ENCODE data around the gene ZNF697. TPM values are rescaled to one million over a fixed set of nuclear protein-coding genes. Genes with fewer than 3 reads are reported as not detected.

The ZNF697 gene
- total RNA-seq, 2 experiments from 2014 or later, result 0.62 to 0.68 TPM

- H3K9me3 Mint-ChIP-seq, result no peaks in the 10 kb centered on the region
- DNase-seq, result no peak
- no peaks in the 10 kb centered on the region for H3K36me3 Mint-ChIP-seq
- no peaks in the 10 kb centered on the region for H3K4me1 Mint-ChIP-seq (ENCODE audit: low read depth)
- H3K27ac Mint-ChIP-seq, result no peak overlapping the region
- no peak overlapping the region for H3K4me3 Mint-ChIP-seq
- peaks cover 13% of the 10 kb centered on the region for H3K27me3 Mint-ChIP-seq
- intact Hi-C loops (cut with micrococcal nuclease), result no loop called here
- ChIA-PET CTCF (interaction anchor here (0.6 to 4.6 kb wide), 5 partner anchors 12 to 46 kb away, joined by 3 to 31 read pairs (median 4); partner anchors contain the start of gene ZNF697), POLR2A (no interaction called here)
Observed at GRCh38 chr1:119660253-119661083, 12.4 kb upstream of the ZNF697 start.

- CTCF ChIA-PET, result interaction anchor here (1.2 to 4.6 kb wide), 4 partner anchors 13 to 45 kb away, joined by 3 to 31 read pairs (median 5); no protein-coding TSS in a partner anchor
- Mint-ChIP-seq H3K9me3 (no peaks in the 10 kb centered on the region), H3K27me3 (peaks cover 13% of the 10 kb centered on the region), H3K4me3 (no peak overlapping the region), H3K36me3 (no peaks in the 10 kb centered on the region), H3K4me1 (ENCODE audit: low read depth) (no peaks in the 10 kb centered on the region), H3K27ac (no peak overlapping the region)
- no peak for DNase-seq
- intact Hi-C loops (cut with micrococcal nuclease), result no loop called here
- POLR2A ChIA-PET, result no interaction called here
Observed at GRCh38 chr1:119659628-119660027, 11.6 kb upstream of the ZNF697 start.

DNA sequence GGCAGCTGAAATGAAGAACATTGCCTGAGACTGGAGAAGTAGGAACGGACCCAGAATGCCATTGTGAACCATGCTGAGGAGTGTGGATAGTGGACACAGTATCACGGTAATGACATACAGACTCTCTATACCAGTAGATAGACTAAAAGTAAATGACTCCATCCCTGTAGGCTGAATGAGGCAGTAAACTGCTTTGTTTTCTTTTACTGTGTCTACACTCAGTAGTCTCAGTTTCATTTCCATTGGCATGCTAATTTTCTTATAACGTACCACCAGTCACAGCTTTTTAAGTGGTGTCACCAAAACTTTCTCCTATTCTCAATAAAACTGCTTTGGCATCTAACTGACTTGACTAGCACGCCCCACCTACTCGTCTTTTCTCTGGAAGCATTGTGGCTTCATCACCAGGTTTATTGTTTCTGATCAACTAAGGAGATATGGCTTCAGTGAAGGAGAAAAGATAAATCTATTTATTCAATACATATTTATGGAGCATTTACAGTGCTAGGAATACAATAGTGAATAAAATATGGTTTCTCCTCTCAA, 8.4 kb upstream of the ZNF697 start:
- intact Hi-C loops (cut with micrococcal nuclease), result no loop called here
- H3K27ac Mint-ChIP-seq, result no peak overlapping the region
- no peaks in the 10 kb centered on the region for H3K9me3 Mint-ChIP-seq
- no peaks in the 10 kb centered on the region for H3K4me1 Mint-ChIP-seq (ENCODE audit: low read depth)
- CTCF ChIA-PET, result interaction anchor here (1.0 kb wide), 1 partner anchor 20 kb away, joined by 3 read pairs; no protein-coding TSS in a partner anchor
- no peak for DNase-seq
- peaks cover 29% of the 10 kb centered on the region for H3K27me3 Mint-ChIP-seq
- H3K4me3 Mint-ChIP-seq, result no peak overlapping the region
- no peaks in the 10 kb centered on the region for H3K36me3 Mint-ChIP-seq
- POLR2A ChIA-PET, result no interaction called here

DNA sequence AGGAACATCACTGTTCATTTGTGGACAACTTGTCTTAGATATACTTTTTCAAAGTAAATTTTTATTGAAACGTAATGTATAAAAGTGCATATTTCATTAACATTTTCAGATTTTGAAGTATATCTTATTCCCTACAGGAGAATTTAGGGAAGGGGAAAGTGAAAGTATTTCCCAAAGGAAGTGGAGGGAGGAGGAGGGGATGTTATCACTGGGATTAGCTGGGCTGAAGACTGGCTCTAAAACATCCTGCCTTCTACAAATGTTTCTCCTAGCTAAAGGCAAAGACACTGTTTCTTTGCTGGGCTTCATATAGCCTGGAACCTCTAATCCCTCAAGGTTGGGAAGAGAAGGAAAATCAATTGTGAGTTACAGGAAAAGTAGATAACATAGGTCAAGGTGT, 7.1 kb upstream of the ZNF697 start:
- H3K36me3 Mint-ChIP-seq, result no peaks in the 10 kb centered on the region
- no peak for DNase-seq
- no peak overlapping the region for H3K27ac Mint-ChIP-seq
- ChIA-PET CTCF (no interaction called here), POLR2A (no interaction called here)
- no peaks in the 10 kb centered on the region for H3K4me1 Mint-ChIP-seq (ENCODE audit: low read depth)
- H3K4me3 Mint-ChIP-seq, result no peak overlapping the region
- intact Hi-C loops (cut with micrococcal nuclease), result no loop called here
- H3K27me3 Mint-ChIP-seq, result peaks cover 35% of the 10 kb centered on the region
- no peaks in the 10 kb centered on the region for H3K9me3 Mint-ChIP-seq

GRCh38 chr1:119653839-119654170, 5.7 kb upstream of the ZNF697 start:
- no peak overlapping the region for H3K4me3 Mint-ChIP-seq
- CTCF ChIA-PET, result interaction anchor here (1.5 kb wide), 1 partner anchor 22 kb away, joined by 5 read pairs; no protein-coding TSS in a partner anchor
- POLR2A ChIA-PET, result no interaction called here
- H3K4me1 Mint-ChIP-seq (ENCODE audit: low read depth), result peaks cover 3% of the 10 kb centered on the region
- no peak overlapping the region for H3K27ac Mint-ChIP-seq
- DNase-seq, result no peak
- intact Hi-C loops (cut with micrococcal nuclease), result no loop called here
- H3K27me3 Mint-ChIP-seq, result peaks cover 40% of the 10 kb centered on the region
- no peaks in the 10 kb centered on the region for H3K36me3 Mint-ChIP-seq
- no peaks in the 10 kb centered on the region for H3K9me3 Mint-ChIP-seq

- H3K9me3 Mint-ChIP-seq, result no peaks in the 10 kb centered on the region
- no peaks in the 10 kb centered on the region for H3K36me3 Mint-ChIP-seq
- DNase-seq, result no peak
- H3K27me3 Mint-ChIP-seq, result peaks cover 42% of the 10 kb centered on the region
- no peak overlapping the region for H3K27ac Mint-ChIP-seq
- H3K4me3 Mint-ChIP-seq, result no peak overlapping the region
- ChIA-PET POLR2A (no interaction called here), CTCF (interaction anchor here (0.6 to 1.5 kb wide), 2 partner anchors 13 to 22 kb away, joined by 3 to 5 read pairs; no protein-coding TSS in a partner anchor)
- intact Hi-C loops (cut with micrococcal nuclease), result no loop called here
- peaks cover 3% of the 10 kb centered on the region for H3K4me1 Mint-ChIP-seq (ENCODE audit: low read depth)
Observed at GRCh38 chr1:119653135-119653838, 5.2 kb upstream of the ZNF697 start.

DNA sequence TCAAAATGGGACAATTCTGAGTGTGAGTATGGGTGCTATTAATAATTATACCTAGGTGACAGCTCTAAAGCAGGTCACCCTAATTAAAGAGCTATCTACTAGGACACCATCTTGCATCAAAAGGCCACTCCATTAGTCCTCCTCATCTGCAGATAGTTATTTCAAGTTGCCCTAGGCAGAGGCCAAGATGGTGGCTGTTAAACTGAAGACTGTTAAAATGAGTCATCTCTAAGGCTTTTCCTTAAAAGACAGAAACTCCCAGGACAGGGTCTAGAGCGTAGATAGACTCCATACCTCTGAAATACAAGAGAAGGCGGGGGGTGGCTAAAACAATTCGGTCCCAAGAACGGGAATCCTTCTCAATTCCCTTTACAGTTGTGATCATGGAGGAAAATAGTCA, 4.5 kb upstream of the ZNF697 start:
- Mint-ChIP-seq H3K27ac (no peak overlapping the region), H3K4me3 (no peak overlapping the region), H3K4me1 (ENCODE audit: low read depth) (peaks cover 4% of the 10 kb centered on the region), H3K9me3 (no peaks in the 10 kb centered on the region), H3K36me3 (no peaks in the 10 kb centered on the region), H3K27me3 (peaks cover 44% of the 10 kb centered on the region)
- ChIA-PET POLR2A (no interaction called here), CTCF (interaction anchor here (0.6 kb wide), 1 partner anchor 14 kb away, joined by 3 read pairs; no protein-coding TSS in a partner anchor)
- intact Hi-C loops (cut with micrococcal nuclease), result no loop called here
- DNase-seq, result no peak

DNA sequence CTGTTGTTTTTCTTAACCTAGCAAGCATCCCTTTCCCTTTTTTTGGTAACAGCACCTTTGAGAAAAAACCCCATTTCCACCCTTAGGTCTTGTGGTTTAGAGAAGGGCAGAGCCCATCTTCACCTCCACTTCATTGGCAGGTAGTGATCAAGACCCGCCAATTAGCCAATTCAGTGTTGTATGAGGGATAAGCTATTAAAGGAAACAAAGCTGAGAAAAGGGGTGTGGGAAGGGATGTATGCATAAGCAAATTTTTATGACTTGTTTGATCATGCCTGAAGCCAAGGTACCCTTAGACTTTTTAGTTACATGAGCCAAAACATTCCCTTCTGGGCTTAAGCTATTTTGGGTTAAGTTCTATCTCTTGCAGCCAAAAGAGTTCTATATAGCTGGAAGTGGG, 3.6 kb upstream of the ZNF697 start:
- H3K4me3 Mint-ChIP-seq, result no peak overlapping the region
- no peak overlapping the region for H3K27ac Mint-ChIP-seq
- H3K27me3 Mint-ChIP-seq, result peaks cover 48% of the 10 kb centered on the region
- POLR2A ChIA-PET, result no interaction called here
- DNase-seq, result no peak
- CTCF ChIA-PET, result interaction anchor here (0.6 to 0.8 kb wide), 2 partner anchors 23 to 157 kb away, joined by 3 to 5 read pairs; no protein-coding TSS in a partner anchor
- no peaks in the 10 kb centered on the region for H3K9me3 Mint-ChIP-seq
- H3K4me1 Mint-ChIP-seq (ENCODE audit: low read depth), result peaks cover 6% of the 10 kb centered on the region
- no peaks in the 10 kb centered on the region for H3K36me3 Mint-ChIP-seq
- intact Hi-C loops (cut with micrococcal nuclease), result no loop called here

GRCh38 chr1:119651133-119651532, 3.1 kb upstream of the ZNF697 start:
- H3K9me3 Mint-ChIP-seq, result no peaks in the 10 kb centered on the region
- no peak overlapping the region for H3K27ac Mint-ChIP-seq
- CTCF ChIA-PET, result interaction anchor here (0.8 to 1.5 kb wide), 2 partner anchors 24 kb away, joined by 5 read pairs; no protein-coding TSS in a partner anchor
- DNase-seq, result no peak
- peaks cover 52% of the 10 kb centered on the region for H3K27me3 Mint-ChIP-seq
- intact Hi-C loops (cut with micrococcal nuclease), result no loop called here
- no peak overlapping the region for H3K4me3 Mint-ChIP-seq
- no peaks in the 10 kb centered on the region for H3K36me3 Mint-ChIP-seq
- peaks cover 11% of the 10 kb centered on the region for H3K4me1 Mint-ChIP-seq (ENCODE audit: low read depth)
- POLR2A ChIA-PET, result no interaction called here

DNA sequence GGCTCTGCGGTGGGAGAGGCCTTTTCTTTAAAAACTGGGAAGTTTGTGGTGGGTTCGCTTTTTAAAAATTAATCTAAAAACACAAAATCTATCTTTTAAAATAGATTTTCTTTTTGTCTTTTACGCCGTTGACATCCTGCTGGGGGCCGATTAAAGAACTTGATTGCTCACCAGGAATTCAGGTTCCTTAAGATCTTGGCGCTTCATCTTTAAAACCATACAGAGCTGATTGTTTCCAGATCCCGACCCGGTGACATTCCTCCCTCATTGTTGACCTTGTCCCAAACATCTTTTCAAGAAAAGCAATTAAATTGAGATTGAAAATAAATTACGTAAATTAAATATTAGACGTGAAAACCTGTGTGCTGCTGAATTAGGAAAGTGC, 546 bp upstream of the ZNF697 start:
- Mint-ChIP-seq H3K27me3 (peaks cover 58% of the 10 kb centered on the region), H3K27ac (no peak overlapping the region), H3K4me3 (peak overlapping the region; percentile 71), H3K9me3 (no peaks in the 10 kb centered on the region), H3K4me1 (ENCODE audit: low read depth) (peaks cover 13% of the 10 kb centered on the region), H3K36me3 (no peaks in the 10 kb centered on the region)
- ChIA-PET POLR2A (no interaction called here), CTCF (interaction anchor here (1.0 to 1.7 kb wide), 4 partner anchors 12 to 37 kb away, joined by 3 to 6 read pairs (median 4); no protein-coding TSS in a partner anchor)
- intact Hi-C loops (cut with micrococcal nuclease), result no loop called here
- DNase-seq, result no peak

DNA sequence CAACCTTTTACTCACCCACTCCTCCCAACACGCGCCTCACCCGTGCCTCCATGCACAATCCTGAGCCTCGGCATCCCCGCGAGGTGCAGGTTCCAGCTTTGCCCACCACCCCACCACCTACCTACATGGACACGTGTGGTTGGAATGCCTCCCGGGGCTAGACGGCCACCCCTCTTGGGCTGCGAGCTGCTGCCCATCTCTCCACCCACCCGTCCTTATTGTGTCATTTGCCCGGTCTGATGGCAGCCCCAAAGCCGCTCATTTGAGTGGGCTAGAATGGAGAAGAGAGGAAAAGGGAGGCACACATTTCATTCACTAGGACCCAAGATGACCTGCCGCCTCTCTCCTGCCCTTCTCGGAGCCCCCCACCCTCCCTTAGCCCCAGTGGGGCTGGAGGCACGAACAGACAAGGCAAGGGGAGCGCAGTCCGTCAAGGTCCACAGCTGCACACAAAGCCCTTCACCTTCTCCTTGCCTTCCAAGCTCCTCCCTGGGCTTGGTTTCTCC, 785 bp downstream of the ZNF697 start:
- Mint-ChIP-seq H3K9me3 (no peaks in the 10 kb centered on the region), H3K4me3 (peak overlapping the region; percentile 71), H3K27me3 (peaks cover 56% of the 10 kb centered on the region), H3K36me3 (no peaks in the 10 kb centered on the region), H3K27ac (no peak overlapping the region), H3K4me1 (ENCODE audit: low read depth) (peaks cover 13% of the 10 kb centered on the region)
- ChIA-PET CTCF (interaction anchor here (1.3 to 1.7 kb wide), 4 partner anchors 13 to 36 kb away, joined by 3 to 5 read pairs (median 4); no protein-coding TSS in a partner anchor), POLR2A (no interaction called here)
- intact Hi-C loops (cut with micrococcal nuclease), result no loop called here
- no peak for DNase-seq

Measured in activated CD4-positive, alpha-beta memory T cell treated with anti-CD3 and anti-CD28 coated beads for 36 hours (primary cell).